NOMO-1 treated with dmso at 0.1 percent for 144 hours (cell line): ENCODE results near the gene PI4KB.
A peak's percentile ranks its signal among the peaks of the same experiment; 100 is the strongest.
"Not testable (repeated sequence)": the region's sequence is repeated elsewhere in the genome, so short reads cannot be mapped to it uniquely, and the experiment has no call there.

Source experiments
- DNase-seq: peaks from one replicate; lab custom pipeline; 2025; ENCODE audit not compliant: unreplicated experiment; lab: John Stamatoyannopoulos, UW

The PI4KB gene

GRCh38 chr1:151327223-151327902, at the start of gene PI4KB:
TSS of gene PI4KB (minus strand) at chr1:151327416. CDS start at chr1:151316481, 10,935 bp downstream.
- peak; percentile 93 for DNase-seq

DNA sequence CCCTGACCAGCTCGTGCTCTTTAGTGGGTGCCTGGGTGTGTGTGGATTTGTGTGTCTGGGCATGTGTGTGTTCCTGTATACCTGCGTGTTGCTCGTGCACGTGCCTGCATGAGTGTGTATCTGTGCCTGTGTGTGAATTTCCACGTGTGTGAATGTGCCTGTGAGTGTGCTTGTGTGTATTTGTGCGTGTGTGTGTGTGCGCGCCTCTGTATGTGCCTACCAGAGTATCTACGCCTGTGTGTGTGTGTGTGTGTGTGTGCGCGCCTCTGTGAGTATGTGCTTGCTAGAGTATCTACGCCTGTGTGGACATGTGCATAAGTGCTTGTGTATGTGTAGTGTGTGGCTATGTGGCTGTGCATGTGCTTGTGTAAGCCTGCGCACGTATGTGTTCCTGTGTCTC, 46.0 kb upstream of the PI4KB start:
- no peak for DNase-seq

DNA sequence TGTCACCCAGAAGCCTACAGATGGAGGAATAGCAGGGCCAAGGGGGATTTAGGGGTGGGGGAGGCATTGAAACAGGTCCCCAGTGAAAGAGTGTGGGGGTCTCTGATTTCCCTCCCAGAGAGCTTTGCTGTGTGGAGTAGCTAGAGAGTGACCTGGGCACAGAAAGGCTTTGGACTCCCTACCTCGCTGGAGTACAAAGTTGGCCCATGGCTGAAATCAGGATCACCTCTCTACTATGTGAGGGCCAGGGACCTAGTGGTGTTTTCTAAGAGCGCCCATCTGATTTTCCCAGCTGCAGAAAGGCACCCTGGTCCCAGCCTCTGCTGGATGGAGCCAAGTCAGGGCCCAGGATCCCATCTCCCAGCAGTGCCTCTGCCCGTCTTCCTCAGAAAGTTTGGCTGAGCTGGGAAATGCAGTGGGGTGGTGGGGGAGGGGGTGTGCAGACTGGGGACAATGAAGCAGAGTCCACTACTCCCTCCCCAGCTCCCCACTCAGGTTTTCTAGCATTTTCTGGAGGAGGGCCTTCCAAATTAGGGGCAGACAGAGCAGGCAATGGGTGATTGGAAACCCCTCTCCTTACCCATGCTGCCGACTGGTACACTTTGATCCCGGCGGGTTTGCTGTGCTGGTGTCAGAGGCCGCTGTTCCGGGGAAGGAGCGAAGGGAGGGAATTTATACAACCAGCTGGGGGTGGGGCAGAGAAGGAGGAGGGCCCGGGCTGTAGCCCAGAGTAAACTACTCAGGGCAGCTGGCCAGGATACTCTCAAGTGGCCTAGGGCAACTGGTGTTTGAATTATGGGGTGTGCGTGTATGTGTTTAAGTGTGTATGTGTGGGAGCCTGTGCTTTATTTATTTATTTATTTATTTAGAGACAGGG, 45.1 kb upstream of the PI4KB start, which contains the start of gene SELENBP1:
SELENBP1 (minus strand) TSS at position 648 of the 877 bp plus-strand sequence; CDS start at position 584, 64 bp downstream.
- no peak for DNase-seq

GRCh38 chr1:151371370-151372057, 44.3 kb upstream of the PI4KB start:
- DNase-seq: no peak

DNA sequence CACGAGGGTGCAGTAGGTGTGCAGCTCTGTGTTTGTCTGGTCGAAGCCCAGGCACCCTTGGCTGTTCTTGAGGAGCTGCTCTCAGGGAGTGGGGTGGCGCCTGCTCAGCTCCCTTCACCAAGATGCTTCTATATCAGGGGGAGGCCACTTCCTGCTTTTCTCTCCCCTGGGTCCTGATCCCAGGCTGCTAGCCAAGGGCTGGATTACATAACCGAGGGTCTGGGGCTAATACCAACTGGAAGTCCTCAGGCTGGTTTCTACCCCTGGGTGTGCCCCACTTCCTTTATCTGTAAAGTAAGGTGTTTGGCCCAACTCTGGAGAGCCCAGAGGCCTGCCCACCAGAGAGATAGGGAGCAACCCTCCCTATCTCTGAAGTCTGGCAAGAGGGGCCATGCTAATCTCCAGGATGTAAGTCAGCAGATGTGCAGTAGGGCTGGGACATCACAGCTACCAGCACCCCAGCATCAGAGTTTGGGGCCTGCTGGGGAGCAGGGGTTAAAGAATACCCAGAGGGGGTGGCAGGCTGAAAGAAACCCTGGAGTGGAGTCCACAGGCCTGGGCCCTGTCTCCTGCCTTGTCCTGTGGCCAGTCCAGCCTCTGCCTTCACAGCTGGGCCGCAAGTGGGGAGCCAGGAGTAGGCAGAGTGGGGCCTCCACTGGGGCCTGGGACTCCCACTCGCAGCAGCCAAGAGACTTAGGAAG, 43.1 kb upstream of the PI4KB start:
- DNase-seq: no peak

DNA sequence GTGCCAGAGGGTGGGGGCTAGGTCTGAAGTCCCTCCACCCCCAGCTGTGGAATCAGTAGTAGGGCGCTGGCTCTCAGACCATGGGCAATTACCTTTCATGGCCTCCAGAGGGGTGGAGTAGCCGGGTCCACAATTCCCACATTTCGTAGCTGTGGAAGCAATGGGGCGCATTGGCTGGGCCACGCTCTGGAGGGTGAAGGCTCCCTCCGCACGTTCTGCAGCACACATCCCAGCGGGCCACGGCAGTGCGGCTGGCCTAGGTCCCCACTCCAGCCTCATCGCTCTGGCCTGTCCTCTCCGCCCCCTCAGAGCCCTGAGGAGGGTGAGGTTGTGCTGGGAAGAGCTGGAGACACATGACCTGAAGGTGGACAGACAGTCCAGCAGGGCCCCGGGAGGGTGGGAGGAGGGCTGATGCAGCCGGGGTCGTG, 42.4 kb upstream of the PI4KB start:
- DNase-seq: no peak

- no peak for DNase-seq
These were observed 42.0 kb upstream of the PI4KB start for GRCh38 chr1:151369302-151369610.

DNA sequence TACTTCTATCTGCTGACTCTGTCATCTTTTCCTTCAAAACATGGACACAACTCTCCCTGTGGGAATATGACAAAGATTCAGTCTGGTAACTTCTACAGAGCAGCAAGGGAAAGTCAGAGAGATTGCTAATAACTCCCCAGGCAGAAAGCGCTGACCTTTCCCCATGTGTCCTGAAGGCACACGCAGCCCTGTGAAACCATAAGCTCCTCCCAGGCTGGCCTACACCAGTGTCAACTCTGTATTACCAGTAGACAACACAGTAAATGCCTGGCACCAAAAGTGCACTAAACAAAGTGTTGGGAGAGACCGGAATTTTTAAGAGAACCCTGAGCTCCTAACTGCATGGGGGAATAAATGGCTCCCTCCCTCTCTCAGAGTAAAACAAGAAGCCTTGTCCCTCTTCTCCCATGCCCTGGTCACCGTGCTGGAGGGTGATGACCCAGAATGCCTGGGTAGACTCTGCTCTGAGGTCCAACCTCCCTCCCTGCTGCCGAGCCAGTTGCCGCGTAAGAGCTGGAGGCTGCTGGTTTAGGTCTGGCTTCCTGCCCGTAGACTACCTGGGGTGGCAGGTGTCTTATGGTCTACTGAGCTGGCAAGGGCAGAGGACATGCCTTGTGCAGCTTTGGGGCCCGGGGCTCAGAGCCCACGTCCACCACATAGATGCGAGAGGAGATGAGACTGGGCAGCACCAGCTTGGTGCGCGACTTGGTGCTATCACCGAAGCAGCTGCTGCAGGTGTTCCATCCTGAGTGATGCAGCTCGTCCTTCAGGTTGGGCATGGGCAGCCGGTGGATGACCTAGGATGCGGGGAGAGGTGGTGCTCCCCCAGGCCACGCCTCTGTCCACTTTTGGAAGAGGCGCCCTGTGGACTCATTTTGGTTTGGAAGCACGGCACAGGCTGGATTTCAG, 41.4 kb upstream of the PI4KB start:
- DNase-seq: no peak

DNA sequence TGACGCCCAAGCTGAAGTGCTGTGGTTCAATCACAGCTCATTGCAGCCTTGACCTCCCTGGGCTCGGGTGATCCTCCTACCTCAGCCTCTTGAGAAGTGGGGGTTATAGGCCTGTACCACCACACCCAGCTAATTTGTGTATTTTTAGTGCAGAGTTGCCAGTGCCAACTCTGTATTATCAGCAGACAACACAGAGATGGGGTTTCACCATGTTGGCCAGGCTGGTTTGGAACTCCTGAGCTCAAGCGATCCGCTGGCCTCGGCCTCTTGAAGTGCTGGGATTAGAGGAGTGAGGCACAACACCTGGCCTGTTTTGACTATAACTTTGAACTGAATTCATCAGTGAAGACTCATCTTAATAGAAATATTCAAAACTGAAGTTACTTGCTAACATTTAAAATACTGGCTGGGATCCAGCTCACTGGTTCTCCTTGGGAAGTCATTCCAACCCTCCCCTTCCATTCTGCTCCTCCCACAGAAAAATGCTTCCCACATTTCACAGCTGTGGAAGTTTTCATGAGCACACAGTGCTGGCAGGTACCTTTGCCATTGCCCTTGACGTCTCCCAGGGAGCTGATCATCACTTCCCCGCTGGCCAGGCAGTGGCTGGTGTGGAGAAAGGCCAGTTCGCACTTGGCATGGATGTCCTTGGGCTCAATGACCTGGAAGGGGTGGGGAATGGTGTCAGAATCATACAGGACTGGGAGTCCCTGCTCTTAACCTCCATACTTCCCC, 40.6 kb upstream of the PI4KB start:
- DNase-seq: no peak

- no peak for DNase-seq
These were observed 37.8 kb upstream of the PI4KB start for GRCh38 chr1:151364996-151365395.

DNA sequence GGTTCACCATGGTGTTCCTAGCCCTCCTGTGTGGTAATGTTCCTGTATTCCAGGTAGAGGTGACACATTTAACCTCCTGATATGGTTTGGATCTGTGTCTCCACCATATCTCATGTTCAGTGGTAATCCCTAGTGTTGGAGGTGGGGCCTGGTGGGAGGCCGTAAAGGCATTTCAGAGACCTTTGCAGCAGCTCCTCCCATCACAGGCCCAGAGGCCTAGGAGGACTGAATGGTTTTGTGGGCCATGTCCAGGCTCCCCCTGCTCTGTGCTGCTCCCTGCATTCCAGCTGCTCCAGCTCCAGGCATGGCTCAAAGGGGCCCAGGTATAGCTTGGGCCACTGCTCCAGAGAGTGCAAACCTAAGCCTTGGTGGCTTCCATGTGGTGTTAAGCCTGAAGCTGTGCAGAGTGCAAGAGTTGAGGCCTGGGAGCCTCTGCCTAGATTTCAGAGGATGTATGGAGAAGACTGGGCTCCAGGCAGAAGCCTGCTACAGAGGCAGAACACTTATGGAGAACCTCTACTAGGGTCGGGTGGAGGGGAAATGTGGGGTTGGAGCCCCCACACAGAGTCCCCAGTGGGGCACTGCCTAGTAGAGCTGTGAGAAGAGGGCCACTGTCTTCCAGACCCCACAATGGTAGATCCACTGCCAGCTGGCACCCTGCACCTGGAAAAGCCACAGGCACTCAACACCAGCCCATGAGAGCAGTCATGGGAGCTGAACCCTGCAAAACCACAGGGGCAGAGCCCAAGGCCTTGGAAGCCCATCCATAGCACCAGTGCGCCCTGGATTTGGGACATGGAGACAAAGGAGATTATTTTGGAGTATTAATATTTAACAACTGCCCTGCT, 35.3 kb upstream of the PI4KB start:
- no peak for DNase-seq

DNA sequence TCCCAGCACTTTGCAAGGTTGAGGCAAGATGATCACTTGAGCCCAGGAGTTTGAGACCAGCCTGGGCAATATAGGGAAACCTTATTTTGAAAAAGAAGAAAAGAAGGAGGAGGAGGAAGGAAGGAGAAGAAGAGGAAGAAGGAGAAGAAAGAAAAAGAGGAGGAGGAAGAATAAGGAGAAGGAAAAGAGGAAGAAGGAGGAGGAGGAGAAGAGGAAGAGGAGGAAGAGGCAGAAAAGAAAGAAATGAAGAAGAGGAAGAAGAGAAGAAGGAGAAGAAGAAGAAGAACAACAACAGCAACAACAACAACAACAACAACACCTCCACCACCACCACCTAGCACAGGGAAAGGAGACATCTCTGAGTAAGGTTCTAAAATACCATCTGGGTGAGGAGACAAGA, 34.7 kb upstream of the PI4KB start:
- DNase-seq: no peak

DNA sequence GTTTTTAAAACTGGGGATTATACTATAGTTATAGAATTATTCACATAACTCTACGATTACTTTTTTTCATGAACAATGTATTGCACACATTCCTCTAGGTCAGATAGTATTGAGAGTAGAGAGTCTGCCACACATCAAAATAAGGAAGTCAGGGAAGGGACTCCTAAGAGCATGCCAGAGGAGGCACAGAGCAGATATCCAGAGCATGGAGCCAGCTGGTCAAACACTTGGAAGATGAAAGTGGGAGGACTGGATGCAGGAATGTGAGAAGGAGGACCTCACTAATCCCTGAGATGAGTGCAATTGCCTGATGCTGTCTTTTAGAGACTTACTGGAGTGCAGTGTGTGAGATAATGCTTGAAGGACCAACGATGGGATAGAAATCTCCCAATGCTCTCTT, 29.5 kb upstream of the PI4KB start:
- no peak for DNase-seq

DNA sequence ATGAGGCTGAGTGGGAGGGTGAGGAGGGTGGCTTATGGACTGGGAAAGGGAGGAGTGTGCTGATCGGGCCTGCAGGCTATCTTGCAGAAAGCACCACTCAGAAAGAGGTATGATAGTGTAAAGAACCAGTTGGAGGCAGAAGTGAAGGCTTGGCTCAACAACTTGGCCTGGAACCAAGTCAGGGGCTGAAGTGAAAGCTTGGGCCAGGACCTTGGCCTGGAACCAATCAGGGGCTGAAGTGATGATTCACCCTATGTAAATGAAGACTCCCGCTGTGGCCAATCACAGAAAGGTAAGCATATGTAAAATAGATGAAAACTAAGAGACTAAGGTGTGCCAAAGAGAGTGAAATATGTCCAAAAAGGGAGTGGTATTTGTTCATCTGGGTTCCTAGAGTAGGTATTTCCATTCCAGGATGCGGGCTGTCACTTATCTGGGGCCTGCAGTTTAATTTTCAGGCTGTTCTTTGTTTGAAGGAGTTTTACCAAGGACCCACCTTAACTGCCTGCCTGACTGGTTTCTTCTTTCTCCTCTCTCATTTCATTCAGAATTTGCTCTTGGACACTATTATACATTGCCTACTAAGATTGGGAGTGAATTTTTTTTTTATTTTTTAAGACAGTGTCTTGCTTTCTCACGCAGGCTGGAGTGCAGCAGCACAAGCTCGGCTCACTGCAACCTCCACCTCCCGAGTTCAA, 25.0 kb upstream of the PI4KB start:
- no peak for DNase-seq

GRCh38 chr1:151350323-151350722, 23.1 kb upstream of the PI4KB start:
- not testable (repeated sequence) for DNase-seq

GRCh38 chr1:151347523-151348246, 20.5 kb upstream of the PI4KB start:
- no peak for DNase-seq

DNA sequence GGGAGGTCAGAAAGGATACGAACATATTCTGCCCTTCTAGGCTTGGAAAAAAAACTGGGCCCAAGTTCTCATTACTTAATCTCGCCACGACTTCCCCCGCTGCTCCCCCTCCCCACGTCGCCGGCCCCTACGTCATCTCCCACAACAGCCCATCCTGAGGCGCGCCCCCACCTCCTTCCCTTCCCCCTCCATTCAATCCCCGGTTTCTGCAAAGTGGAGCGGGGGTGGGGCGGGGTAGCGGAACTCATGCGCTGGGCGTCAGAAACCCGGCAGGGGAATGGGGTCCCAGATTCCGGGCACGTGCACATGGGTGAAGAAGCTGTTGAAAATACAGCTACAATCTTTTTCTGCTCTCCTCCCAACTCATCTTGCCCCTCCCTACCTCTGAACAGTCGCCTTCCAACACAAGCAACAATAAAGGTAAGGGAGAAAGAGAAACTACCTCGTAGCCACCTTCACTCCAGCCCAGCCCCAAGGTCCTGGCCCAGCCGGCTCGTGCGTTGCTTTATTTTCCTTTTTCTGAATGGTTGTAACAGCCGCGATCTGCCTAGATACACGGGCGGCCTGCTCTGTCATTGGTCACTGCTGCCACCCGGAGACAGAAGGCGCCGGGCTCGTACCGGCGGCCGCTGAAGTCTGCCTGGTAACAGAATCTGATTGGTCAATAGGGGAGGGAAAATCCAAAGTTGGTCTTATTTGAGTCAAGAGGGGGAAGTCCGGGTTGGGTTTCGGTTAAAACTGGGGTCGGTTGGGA, 19.7 kb upstream of the PI4KB start, which contains the start of gene RFX5:
RFX5 (minus strand) TSS at position 484 of the 754 bp plus-strand sequence. CDS start 932 bp downstream, outside the sequence.
- peak; percentile 97 for DNase-seq
